GM12801 (cell line): Measurements from ENCODE around the gene ZNF695.

Experiments
- CTCF ChIP-seq: IDR thresholded peaks from one replicate; pipeline ENCODE4 v1.5.1; 2011; ENCODE audit warnings: control low read depth; ENCODE audit not compliant: insufficient read length; ENCODE audit errors: extremely low read depth

The ZNF695 gene

DNA sequence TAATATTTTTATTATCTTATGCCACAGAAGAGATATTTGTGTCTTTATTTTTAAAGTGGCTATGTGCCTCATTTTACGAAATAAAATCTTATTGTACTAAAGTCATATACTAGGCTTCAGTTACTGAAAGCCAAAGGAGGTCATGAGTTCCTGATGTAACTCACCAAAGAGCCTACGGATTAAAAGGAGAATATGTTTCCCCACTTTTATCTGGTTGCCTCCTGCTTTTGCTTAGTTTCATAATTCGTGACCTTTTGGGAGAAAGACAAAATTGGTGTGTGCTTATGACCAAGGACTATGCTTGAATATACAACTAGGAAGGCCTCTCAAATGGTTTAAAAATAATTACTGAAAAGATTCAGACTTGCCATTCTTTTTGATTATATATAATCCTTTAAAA is 57.9 kb downstream of the ZNF695 start:
- no peak for TF ChIP-seq CTCF

DNA sequence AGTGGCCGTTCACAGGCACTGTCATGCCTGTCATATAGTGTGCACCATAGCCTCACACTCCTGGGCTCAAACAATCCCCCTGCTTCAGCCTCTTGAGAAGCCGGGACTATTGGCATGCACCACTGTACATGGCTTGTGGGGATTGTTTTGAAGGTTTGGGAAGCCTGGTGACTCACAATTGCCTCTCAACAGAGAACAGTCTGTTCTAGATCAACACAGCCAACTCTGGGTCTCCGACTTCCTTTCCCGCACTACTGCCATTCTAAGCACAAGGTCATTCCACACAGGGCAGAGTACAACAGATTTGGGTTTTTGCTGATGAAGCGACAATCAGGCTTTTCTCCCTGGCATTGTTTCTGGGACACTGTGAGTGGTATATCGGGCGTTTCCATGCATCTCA is 60.6 kb downstream of the ZNF695 start:
- TF ChIP-seq CTCF = no peak

DNA sequence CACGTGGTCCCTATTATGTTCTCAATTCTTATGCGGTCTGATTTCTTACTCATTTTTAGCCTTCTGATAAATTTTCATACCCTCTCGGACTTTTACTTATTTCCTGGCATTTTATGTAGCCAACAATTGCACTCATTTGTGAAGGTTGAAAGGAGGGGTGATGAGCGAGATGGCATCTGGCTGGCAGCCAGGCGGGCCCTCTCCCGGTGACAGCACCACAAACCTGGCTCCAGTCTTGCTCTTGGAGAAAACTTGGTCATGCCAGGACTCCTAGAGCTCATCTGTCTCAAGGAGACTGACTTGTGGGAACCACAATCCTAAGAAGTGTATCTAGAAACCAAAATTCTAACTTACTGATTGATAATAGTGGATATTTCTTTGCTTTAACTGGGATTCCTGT is 61.5 kb downstream of the ZNF695 start:
- TF ChIP-seq CTCF = no peak
